GM23338 (cell line): Measurements from ENCODE around the gene FAM53B. TPM values are rescaled to one million over a fixed set of nuclear protein-coding genes. Genes with fewer than 3 reads are reported as not detected.
A peak's percentile ranks its signal among the peaks of the same experiment; 100 is the strongest.

Source experiments
- ATAC-seq: fragments of 200-7000 bp; cut with Tn5 transposase; 3 replicates; pipeline ENCODE4 v1.9.1; 2020
- DNase-seq: peaks from one replicate; pipeline ENCODE4 v3.0.0-alpha.2; 2015; ENCODE audit warnings: low spot score
- H2AFZ ChIP-seq: fragments of 200-600 bp; sonication (generic); 2 replicates; pipeline ENCODE4 v1.8.0; 2016; ENCODE audit warnings: antibody characterized with exemption, mild to moderate bottlenecking, moderate library complexity
- H3F3A ChIP-seq: fragments of 200-600 bp; sonication (generic); replicated peaks from 2 replicates; pipeline ENCODE4 v1.8.0; 2017; ENCODE audit warnings: antibody characterized with exemption, mixed run types, low read depth
- H3K27ac ChIP-seq: fragments of 200-600 bp; sonication (generic); 2 replicates; pipeline ENCODE4 v1.6.1; 2016; ENCODE audit warnings: low read depth
- H3K27me3 ChIP-seq: fragments of 200-600 bp; sonication (generic); 2 replicates; pipeline ENCODE4 v1.8.0; 2016; ENCODE audit warnings: mild to moderate bottlenecking, mixed run types, moderate library complexity; ENCODE audit not compliant: insufficient read depth
- H3K36me3 ChIP-seq: fragments of 200-600 bp; sonication (generic); 2 replicates; pipeline ENCODE4 v1.8.0; 2016; ENCODE audit warnings: mild to moderate bottlenecking; ENCODE audit not compliant: insufficient read depth
- H3K4me1 ChIP-seq: fragments of 200-600 bp; sonication (generic); 2 replicates; pipeline ENCODE4 v1.8.0; 2016; ENCODE audit warnings: mild to moderate bottlenecking, moderate library complexity; ENCODE audit not compliant: insufficient read depth
- H3K4me2 ChIP-seq: fragments of 200-600 bp; sonication (generic); 2 replicates; pipeline ENCODE4 v1.7.1; 2017; ENCODE audit warnings: mixed run types
- H3K4me3 ChIP-seq: fragments of 200-600 bp; sonication (generic); 2 replicates; pipeline ENCODE4 v1.6.1; 2016; ENCODE audit warnings: mixed run types
- H3K79me2 ChIP-seq: fragments of 200-600 bp; sonication (generic); replicated peaks from 2 replicates; pipeline ENCODE4 v1.8.0; 2017; ENCODE audit warnings: mild to moderate bottlenecking; ENCODE audit not compliant: insufficient read depth
- H3K9me2 ChIP-seq: fragments of 200-600 bp; sonication (generic); 2 replicates; pipeline ENCODE4 v1.8.0; 2017; ENCODE audit not compliant: insufficient read depth
- H4K20me1 ChIP-seq: fragments of 200-600 bp; sonication (generic); replicated peaks from 2 replicates; pipeline ENCODE4 v1.8.0; 2017; ENCODE audit warnings: mild to moderate bottlenecking; ENCODE audit not compliant: insufficient read depth
- H3K27ac Mint-ChIP-seq: 2 replicates; pipeline ENCODE4 v1.8.0; 2020; ENCODE audit warnings: inconsistent platforms, mild to moderate bottlenecking, moderate library complexity, mixed read lengths
- H3K27me3 Mint-ChIP-seq: 3 replicates; pipeline ENCODE4 v1.8.0; 2022; ENCODE audit warnings: low read depth, mild to moderate bottlenecking, moderate library complexity, mixed read lengths, inconsistent platforms; ENCODE audit not compliant: insufficient read depth, poor library complexity
- H3K36me3 Mint-ChIP-seq: 3 replicates; pipeline ENCODE4 v1.8.0; 2021; ENCODE audit warnings: low read depth, mild to moderate bottlenecking, inconsistent platforms, moderate library complexity, mixed read lengths
- H3K4me1 Mint-ChIP-seq: 3 replicates; pipeline ENCODE4 v1.8.0; 2020; ENCODE audit warnings: mild to moderate bottlenecking, inconsistent platforms, mixed read lengths
- H3K4me3 Mint-ChIP-seq: 3 replicates; pipeline ENCODE4 v1.8.0; 2021; ENCODE audit warnings: moderate library complexity, mild to moderate bottlenecking, inconsistent platforms, mixed read lengths
- H3K9me3 Mint-ChIP-seq: 3 replicates; pipeline ENCODE4 v1.8.0; 2020; ENCODE audit warnings: moderate library complexity, mild to moderate bottlenecking, inconsistent platforms, mixed read lengths
- CREB1 ChIP-seq: fragments of 250-450 bp; sonication (Bioruptor Pico); IDR thresholded peaks from 2 replicates; pipeline ENCODE4 v1.5.0; 2020; ENCODE audit warnings: low read depth, mild to moderate bottlenecking, moderate library complexity
- EZH2 ChIP-seq: fragments of 200-600 bp; sonication (generic); IDR thresholded peaks from one replicate; pipeline ENCODE4 v1.8.0; 2017; ENCODE audit warnings: antibody characterized with exemption, mild to moderate bottlenecking, low read depth; ENCODE audit not compliant: unreplicated experiment
- EZH2phosphoT487 ChIP-seq: fragments of 200-600 bp; sonication (generic); IDR thresholded peaks from one replicate; pipeline ENCODE4 v1.8.1; 2018; ENCODE audit warnings: antibody characterized with exemption; ENCODE audit not compliant: unreplicated experiment
- JUNB ChIP-seq: IDR thresholded peaks from one replicate; pipeline ENCODE4 v1.6.1; 2016; ENCODE audit warnings: antibody characterized with exemption; ENCODE audit not compliant: unreplicated experiment
- NANOG ChIP-seq: IDR thresholded peaks from 2 replicates; pipeline ENCODE4 v1.6.1; 2016; ENCODE audit warnings: antibody characterized with exemption, borderline replicate concordance
- POLR2AphosphoS5 ChIP-seq: IDR thresholded peaks from 2 replicates; pipeline ENCODE4 v1.6.1; 2016; ENCODE audit warnings: antibody characterized with exemption, low read depth
- STAT1 ChIP-seq: IDR thresholded peaks from one replicate; pipeline ENCODE4 v1.6.1; 2016; ENCODE audit warnings: antibody characterized with exemption; ENCODE audit not compliant: unreplicated experiment
- ZNF114 ChIP-seq: fragments of 250-450 bp; sonication (Bioruptor Pico); IDR thresholded peaks from 2 replicates; pipeline ENCODE4 v1.5.0; 2020; ENCODE audit warnings: mild to moderate bottlenecking, moderate library complexity
- ZNF331 ChIP-seq: fragments of 250-450 bp; sonication (Bioruptor Pico); IDR thresholded peaks from 2 replicates; pipeline ENCODE4 v1.5.0; 2020; ENCODE audit warnings: low read depth, mild to moderate bottlenecking, moderate library complexity
- polyA plus RNA-seq: library from polyadenylated mRNA; unstranded; fragments of >200 nt; fragmentation: Nextera tagmentation; extraction: Ambion mirVana; gene quantifications from 2 replicates; pipeline ENCODE4 v1.2.1, GENCODE V29; 2016
- total RNA-seq: library from RNA; depleted of rRNA; stranded (reverse); fragments of >200 nt; shearing (Covaris generic); gene quantifications from 2 replicates; pipeline ENCODE4 v1.2.3, GENCODE V29; 2014
- TF ChIP-seq, protein P1 (sequence below): IDR thresholded peaks from 2 replicates; pipeline ENCODE4 v1.6.1; 2016; ENCODE audit warnings: antibody characterized with exemption
- TF ChIP-seq, protein P2 (sequence below): IDR thresholded peaks from one replicate; pipeline ENCODE4 v1.6.1; 2018; ENCODE audit warnings: antibody characterized with exemption; ENCODE audit not compliant: unreplicated experiment
- TF ChIP-seq, protein P3 (sequence below), 2 experiments: fragments of 200-600 bp in 1 of 2; sonication (generic) in 1 of 2; conservative IDR thresholded peaks; 2 replicates each; pipeline versions ENCODE4 v1.5.1 to v1.6.1; 2016 to 2017; ENCODE audit warnings: antibody characterized with exemption in 2 of 2, low read depth in 2 of 2, mild to moderate bottlenecking in 2 of 2, moderate library complexity in 1 of 2

Gene FAM53B
- total and polyA plus RNA-seq, 2 experiments from 2014 or later: 3.0 to 20.3 TPM

DNA sequence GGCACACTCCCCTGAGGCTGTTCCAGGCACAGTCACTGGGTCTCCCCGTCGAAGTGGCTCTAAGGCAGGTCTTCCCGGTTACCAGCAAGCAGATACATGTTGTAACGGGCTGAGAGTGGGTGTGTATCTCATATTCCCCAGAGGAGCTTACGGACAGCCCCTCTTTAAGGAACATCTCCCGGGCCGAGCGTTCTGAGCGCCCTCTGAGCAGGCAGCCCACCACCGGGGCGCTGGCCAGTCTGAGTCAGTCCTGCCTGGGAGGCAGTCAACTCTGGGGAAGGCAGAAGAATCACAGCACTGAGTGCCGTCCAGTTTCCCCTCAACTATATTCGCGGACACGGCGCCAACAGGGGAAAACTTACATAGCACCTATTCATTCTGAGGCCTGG lies 165.2 kb downstream of the FAM53B start:
- Mint-ChIP-seq H3K4me3 (no peak overlapping the region), H3K27me3 (peaks cover 1% of the 10 kb centered on the region), H3K4me1 (peaks cover 3% of the 10 kb centered on the region; the same call in 1 of the 3 replicates), H3K27ac (no peak overlapping the region), H3K9me3 (peaks cover 13% of the 10 kb centered on the region), H3K36me3 (no peaks in the 10 kb centered on the region; the same call in 2 of the 3 replicates)
- DNase-seq: no peak
- no peaks in the 10 kb centered on the region for H3K27me3 ChIP-seq
- no peaks in the 10 kb centered on the region for H3K36me3 ChIP-seq
- H2AFZ ChIP-seq: no peak overlapping the region
- H3K4me2 ChIP-seq: no peak overlapping the region
- no peaks in the 10 kb centered on the region for H4K20me1 ChIP-seq
- no peaks in the 10 kb centered on the region for H3F3A ChIP-seq
- H3K9me2 ChIP-seq: no peaks in the 10 kb centered on the region
- no peaks in the 10 kb centered on the region for H3K4me1 ChIP-seq
- H3K4me3 ChIP-seq: no peak overlapping the region
- ATAC-seq: peak; percentile 39; the same call in 2 of the 3 replicates
- no peak for TF ChIP-seq CREB1 (CRISPR knock-in tag)
- TF ChIP-seq, protein P1, sequence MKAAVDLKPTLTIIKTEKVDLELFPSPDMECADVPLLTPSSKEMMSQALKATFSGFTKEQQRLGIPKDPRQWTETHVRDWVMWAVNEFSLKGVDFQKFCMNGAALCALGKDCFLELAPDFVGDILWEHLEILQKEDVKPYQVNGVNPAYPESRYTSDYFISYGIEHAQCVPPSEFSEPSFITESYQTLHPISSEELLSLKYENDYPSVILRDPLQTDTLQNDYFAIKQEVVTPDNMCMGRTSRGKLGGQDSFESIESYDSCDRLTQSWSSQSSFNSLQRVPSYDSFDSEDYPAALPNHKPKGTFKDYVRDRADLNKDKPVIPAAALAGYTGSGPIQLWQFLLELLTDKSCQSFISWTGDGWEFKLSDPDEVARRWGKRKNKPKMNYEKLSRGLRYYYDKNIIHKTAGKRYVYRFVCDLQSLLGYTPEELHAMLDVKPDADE: no peak
- no peak overlapping the region for H3K27ac ChIP-seq
- H3K79me2 ChIP-seq: no peaks in the 10 kb centered on the region

DNA sequence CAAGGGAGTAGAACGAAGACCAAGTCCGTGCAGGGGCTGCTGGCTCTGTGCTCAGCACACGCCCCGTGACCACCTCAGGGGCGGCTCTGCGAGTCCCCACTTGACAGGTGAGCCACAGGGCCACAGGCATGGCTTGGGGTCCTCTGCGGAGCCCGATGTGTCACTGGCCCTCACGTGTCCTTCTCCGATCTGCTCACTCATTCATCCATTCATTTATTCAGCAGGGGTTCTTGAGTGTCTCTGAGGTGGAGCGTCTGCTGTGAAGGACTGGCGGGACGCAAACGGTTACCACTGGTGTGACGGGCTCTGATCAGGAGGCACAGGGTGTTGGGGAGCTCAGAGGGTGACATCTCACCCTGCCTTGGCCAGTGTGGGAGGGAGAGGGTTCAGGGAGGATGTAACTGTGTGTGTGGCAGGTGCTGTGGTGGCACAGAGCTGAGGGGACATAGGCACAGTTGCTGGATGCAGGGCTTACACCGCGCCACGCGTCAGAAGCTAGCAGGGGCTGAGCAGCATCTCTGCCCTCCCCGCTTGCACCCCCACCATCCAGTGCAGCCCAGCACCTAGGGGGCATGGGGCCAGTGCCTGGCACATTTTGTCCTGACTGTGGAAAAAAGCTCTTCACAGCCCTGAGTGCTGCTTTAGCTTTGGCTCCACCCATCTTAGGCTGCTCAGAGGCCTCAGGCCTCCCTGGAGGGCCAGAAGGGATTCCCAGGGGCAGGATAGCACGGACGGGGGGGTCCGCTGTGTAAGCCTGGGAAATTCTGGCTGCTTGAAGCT lies 165.8 kb downstream of the FAM53B start:
- Histone ChIP-seq H3K4me2 (no peak overlapping the region), H4K20me1 (no peaks in the 10 kb centered on the region), H3K4me1 (no peaks in the 10 kb centered on the region), H3K4me3 (no peak overlapping the region), H3K79me2 (no peaks in the 10 kb centered on the region), H3K9me2 (no peaks in the 10 kb centered on the region), H3K27me3 (no peaks in the 10 kb centered on the region), H3F3A (no peaks in the 10 kb centered on the region), H2AFZ (no peak overlapping the region), H3K36me3 (no peaks in the 10 kb centered on the region), H3K27ac (no peak overlapping the region)
- Mint-ChIP-seq H3K4me3 (no peak overlapping the region), H3K36me3 (no peaks in the 10 kb centered on the region; the same call in 2 of the 3 replicates), H3K4me1 (peaks cover 3% of the 10 kb centered on the region; the same call in 1 of the 3 replicates), H3K27ac (no peak overlapping the region), H3K9me3 (peaks cover 13% of the 10 kb centered on the region), H3K27me3 (no peaks in the 10 kb centered on the region)
- ATAC-seq (no peak), DNase-seq (no peak)
- TF ChIP-seq STAT1: no peak
- no peak for TF ChIP-seq CREB1 (CRISPR knock-in tag)
- TF ChIP-seq, protein P1: no peak
- no peak for TF ChIP-seq EZH2phosphoT487
- TF ChIP-seq, protein P2, sequence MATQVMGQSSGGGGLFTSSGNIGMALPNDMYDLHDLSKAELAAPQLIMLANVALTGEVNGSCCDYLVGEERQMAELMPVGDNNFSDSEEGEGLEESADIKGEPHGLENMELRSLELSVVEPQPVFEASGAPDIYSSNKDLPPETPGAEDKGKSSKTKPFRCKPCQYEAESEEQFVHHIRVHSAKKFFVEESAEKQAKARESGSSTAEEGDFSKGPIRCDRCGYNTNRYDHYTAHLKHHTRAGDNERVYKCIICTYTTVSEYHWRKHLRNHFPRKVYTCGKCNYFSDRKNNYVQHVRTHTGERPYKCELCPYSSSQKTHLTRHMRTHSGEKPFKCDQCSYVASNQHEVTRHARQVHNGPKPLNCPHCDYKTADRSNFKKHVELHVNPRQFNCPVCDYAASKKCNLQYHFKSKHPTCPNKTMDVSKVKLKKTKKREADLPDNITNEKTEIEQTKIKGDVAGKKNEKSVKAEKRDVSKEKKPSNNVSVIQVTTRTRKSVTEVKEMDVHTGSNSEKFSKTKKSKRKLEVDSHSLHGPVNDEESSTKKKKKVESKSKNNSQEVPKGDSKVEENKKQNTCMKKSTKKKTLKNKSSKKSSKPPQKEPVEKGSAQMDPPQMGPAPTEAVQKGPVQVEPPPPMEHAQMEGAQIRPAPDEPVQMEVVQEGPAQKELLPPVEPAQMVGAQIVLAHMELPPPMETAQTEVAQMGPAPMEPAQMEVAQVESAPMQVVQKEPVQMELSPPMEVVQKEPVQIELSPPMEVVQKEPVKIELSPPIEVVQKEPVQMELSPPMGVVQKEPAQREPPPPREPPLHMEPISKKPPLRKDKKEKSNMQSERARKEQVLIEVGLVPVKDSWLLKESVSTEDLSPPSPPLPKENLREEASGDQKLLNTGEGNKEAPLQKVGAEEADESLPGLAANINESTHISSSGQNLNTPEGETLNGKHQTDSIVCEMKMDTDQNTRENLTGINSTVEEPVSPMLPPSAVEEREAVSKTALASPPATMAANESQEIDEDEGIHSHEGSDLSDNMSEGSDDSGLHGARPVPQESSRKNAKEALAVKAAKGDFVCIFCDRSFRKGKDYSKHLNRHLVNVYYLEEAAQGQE: no peak
- TF ChIP-seq JUNB: no peak
- TF ChIP-seq ZNF331 (CRISPR knock-in tag): no peak
- TF ChIP-seq ZNF114 (CRISPR knock-in tag): no peak
- TF ChIP-seq EZH2: no peak
- TF ChIP-seq, protein P3, sequence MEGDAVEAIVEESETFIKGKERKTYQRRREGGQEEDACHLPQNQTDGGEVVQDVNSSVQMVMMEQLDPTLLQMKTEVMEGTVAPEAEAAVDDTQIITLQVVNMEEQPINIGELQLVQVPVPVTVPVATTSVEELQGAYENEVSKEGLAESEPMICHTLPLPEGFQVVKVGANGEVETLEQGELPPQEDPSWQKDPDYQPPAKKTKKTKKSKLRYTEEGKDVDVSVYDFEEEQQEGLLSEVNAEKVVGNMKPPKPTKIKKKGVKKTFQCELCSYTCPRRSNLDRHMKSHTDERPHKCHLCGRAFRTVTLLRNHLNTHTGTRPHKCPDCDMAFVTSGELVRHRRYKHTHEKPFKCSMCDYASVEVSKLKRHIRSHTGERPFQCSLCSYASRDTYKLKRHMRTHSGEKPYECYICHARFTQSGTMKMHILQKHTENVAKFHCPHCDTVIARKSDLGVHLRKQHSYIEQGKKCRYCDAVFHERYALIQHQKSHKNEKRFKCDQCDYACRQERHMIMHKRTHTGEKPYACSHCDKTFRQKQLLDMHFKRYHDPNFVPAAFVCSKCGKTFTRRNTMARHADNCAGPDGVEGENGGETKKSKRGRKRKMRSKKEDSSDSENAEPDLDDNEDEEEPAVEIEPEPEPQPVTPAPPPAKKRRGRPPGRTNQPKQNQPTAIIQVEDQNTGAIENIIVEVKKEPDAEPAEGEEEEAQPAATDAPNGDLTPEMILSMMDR (conservative IDR thresholded peaks at IDR 0.05; ENCODE audit: low read depth in 2 of 2): no peak
- no peak for TF ChIP-seq NANOG
- TF ChIP-seq POLR2AphosphoS5: no peak
